B cell (primary cell): ENCODE measurements around the gene EPHB1.

Source experiments
- EZH2 ChIP-seq: IDR thresholded peaks from 2 replicates; pipeline ENCODE4 v1.6.1; 2012; ENCODE audit warnings: borderline replicate concordance, low read depth, mild to moderate bottlenecking, moderate library complexity, low read length; ENCODE audit not compliant: insufficient read depth, poor library complexity, severe bottlenecking
- TF ChIP-seq, protein P1 (sequence below): fragments of 200-600 bp; IDR thresholded peaks from one replicate; pipeline ENCODE4 v1.8.0; 2022; ENCODE audit warnings: antibody characterized with exemption, mild to moderate bottlenecking

DNA sequence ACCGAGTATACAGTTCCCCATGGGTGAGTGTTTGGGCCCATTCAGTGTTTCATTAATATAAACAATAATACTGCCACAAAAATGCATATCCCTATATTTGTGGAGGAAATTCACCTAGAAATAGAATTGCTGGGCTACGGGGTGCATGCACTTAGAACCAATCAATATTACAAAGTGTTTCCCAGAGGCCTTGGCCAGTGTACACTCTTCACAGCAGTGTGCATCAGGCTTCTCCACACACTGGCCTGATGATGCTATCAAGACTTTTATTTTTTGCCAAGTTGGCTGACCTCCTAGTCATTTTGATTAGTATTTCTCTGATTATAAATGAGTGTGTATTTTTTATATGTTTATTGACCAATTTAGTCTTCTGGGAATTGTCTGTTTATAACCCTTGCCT, 323.7 kb downstream of the EPHB1 start:
- TF ChIP-seq, protein P1, sequence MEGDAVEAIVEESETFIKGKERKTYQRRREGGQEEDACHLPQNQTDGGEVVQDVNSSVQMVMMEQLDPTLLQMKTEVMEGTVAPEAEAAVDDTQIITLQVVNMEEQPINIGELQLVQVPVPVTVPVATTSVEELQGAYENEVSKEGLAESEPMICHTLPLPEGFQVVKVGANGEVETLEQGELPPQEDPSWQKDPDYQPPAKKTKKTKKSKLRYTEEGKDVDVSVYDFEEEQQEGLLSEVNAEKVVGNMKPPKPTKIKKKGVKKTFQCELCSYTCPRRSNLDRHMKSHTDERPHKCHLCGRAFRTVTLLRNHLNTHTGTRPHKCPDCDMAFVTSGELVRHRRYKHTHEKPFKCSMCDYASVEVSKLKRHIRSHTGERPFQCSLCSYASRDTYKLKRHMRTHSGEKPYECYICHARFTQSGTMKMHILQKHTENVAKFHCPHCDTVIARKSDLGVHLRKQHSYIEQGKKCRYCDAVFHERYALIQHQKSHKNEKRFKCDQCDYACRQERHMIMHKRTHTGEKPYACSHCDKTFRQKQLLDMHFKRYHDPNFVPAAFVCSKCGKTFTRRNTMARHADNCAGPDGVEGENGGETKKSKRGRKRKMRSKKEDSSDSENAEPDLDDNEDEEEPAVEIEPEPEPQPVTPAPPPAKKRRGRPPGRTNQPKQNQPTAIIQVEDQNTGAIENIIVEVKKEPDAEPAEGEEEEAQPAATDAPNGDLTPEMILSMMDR = no peak
- TF ChIP-seq EZH2 = no peak
